ENCODE data around the gene TMEM164.

TMEM164 gene

GRCh38 chrX:110173192-110174175, 170.6 kb downstream of the TMEM164 start:
- DNase-seq, result no peak

DNA sequence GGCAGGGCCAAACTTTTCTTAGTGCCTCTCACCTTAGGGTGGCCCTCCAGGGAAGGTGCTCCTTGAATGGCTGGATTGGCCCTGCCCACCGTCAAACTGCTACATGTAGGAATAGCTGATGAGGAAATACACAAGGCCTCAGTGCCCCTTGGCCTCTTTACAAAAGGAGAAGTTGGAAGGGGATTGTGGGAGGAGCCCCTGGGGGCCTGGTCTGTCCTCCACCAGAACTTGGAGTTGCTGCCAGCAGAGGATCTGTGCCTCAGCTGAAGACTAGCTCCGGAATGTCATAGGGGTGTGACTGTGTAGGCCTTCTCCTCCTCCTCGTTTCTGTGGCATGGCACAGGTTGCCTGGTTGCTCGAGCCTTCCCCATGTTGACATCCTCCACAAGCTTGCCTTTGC, 172.2 kb downstream of the TMEM164 start:
- DNase-seq, result no peak

DNA sequence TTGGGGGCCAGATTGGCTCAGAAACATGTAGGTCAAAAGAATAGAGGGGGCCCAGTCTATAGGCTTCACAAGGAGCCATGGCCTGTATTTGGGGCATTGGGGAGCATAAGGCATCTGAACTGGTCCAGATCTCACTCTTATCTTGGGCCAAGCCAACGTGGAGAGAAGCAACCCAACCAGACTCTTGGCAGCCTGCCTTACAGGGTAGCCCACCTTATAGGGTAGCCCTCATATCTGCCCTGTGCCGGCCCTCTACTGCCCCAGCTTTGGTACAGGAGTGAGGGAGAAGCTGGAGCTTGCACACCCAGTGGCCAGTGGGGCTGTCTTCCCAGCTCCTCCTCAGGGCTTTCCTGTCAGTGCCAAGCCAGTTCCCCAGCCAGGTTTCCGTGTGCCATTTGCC, 172.8 kb downstream of the TMEM164 start:
- no peak for DNase-seq

DNA sequence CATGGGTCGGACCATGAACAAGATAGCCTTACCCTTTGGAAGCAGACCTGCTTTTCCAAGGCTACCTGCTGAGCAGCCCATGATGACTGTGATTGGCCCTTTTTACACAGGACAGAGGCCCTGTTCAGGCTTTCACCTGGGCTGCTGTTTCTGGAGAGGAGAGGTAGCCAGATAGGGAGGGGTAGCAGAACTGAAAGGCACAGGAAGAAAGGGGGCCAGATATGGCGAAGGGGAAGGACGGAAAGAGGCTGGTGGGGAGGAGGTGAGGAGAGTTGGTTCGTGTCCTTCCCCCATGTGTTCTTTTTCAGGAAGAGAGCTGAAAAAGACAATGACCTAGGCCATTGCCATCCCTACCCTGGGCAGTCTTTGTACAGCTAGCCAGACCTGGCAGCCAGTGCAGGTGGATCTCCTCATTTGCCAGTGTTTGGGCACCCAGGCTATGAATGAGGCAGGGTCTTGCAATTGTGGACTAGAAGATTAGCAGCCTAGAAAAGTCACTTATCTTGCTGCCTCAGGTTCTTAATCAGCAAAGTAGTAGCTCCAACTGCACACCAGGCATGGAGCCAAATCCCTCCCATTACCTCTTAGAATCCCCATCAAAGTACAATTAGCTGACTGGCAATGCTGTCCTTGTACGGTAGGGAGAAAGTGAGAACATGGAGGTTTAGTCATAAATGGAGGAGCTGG, 175.4 kb downstream of the TMEM164 start:
- no peak for DNase-seq

DNA sequence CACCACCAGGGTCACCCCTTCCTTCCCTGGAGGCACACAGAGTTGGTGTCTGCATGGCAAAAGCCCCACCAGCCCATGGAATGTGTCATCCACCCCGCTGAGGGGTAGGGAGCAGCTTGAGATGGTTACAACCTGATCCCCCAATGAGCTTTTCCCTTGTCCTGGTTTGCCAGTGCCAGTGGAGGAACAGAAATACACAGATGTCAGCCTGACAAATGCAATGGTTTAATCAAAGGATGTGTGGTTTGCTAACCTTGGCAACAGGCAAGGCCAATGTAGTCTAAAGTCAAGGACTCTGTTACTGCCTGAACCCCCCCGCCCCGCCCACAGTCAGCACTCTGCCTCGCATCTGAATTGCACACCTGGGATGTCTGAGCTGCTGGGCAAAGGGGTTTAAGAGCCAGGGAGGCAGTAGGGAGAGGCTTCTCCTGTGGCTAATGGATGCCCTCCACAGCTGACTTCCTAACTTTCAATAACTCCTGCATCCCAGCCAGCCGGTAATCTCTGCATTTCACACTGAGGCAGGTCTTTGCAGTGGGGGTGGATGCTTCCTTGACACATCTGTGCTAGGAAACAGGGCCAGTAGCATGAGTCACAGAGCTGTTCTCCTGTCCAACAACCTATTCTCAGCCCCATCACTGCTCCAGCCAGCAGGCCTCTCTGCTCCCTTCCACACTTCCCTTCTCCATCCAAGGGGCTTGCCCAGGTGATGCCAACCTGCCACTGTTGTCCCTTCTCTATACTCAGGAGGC, 177.4 kb downstream of the TMEM164 start:
- DNase-seq, result no peak

DNA sequence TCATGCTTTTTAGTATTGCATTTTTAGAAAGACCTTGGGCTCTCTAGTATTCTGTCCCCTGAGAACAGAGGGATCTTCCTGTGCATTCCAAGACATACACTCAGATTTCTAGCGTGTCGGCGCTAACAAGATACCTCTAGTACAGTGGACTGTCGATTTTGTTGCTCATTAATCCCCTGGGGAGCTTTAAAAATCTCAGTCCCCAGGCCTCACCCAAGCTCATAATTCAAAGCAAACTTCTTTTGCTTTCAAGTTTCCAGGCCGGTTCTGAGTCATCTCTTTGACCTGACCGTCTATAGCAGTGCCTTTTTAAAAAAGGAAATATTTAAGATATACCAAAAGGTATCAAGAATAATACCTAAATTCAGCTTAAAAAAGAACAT, 178.0 kb downstream of the TMEM164 start:
- no peak for DNase-seq

DNA sequence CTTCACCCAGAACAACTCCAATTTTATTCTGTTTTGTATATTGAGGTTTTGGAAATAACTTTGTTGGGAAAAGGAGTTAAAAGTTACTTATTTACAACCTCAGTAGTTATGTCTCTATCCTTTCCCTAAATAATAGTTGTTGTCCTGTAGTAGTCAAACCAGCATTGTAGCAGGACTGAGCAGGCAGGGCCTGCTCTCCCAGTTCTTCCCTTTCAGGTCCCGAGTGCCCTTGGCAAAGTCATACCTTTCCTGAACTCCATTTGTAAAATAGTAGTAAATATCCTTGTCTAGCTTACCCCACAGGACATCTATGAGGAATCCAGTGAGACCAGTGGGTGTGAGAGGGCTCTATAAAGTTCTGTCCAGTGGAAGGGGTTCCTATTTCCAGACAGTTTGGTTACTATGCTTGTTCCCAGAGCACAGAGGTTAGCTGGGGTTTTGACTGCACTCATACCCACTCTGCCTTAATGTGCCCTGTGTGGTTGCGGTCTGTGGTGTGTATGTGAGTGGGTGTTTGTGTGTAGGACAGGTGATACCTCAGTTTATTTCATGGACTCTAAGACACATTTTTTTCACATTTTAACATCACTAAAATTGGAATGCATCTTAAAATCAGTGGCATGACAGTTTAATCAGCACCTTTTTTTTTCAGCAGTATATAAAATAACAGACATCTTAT, 178.7 kb downstream of the TMEM164 start:
- DNase-seq, result no peak

DNA sequence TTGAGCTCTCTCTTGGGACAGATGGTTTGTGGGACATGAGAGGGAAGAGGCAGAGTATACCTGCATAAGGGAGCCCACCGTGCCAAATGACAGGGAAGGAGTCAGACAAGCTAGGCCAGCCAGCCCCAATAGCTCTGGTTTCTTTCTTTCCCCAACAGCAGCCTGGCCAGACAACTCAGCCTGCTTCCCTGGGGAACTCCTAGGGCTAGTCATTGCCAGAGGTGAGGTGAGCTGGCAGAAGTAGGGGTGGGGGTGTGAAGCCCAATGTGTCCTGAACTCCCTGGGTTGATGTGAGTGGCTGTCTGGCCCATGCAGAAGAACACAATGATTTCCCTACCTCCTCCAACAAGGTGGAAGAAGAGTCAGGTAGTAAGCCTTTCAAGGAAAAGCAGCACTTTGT, 179.4 kb downstream of the TMEM164 start:
- DNase-seq, result no peak

DNA sequence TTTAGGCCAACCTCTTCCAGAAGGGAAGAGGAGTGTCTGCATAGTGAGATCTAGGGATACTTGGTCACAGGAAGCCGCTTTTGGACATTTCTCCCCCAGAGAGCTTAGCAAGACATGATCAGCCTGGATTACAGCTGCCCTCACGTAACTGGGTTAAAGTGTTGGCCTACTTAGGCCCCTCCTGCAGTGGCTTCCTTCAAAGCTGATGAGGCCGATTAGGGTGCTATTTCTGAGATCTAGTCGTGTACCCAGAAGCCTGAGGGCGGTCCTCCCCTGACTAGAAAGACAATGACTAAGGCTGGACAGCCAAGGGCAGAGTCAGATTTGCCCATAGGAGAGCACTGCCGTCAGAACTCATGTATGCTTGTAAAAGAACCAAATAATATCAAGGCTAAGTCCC, 180.0 kb downstream of the TMEM164 start:
- no peak for DNase-seq

DNA sequence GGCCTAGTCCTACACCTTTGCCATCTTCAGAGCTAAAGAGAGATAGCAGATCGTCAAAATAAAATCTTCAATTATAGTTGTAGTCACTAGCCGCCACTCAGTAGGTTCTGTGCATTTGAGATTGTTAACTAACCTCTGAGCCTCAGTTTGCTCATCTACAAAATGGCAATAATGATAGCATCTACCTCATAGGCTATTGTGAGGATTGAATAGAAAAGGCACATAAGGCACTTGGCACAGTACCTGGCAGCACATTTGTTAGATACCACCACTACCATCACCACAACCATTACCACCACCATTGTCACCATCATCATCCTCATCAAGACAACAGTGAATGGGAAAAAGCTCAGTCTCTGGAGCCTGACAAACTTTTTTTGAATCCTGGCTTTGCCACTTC, 180.4 kb downstream of the TMEM164 start:
- DNase-seq, result no peak

DNA sequence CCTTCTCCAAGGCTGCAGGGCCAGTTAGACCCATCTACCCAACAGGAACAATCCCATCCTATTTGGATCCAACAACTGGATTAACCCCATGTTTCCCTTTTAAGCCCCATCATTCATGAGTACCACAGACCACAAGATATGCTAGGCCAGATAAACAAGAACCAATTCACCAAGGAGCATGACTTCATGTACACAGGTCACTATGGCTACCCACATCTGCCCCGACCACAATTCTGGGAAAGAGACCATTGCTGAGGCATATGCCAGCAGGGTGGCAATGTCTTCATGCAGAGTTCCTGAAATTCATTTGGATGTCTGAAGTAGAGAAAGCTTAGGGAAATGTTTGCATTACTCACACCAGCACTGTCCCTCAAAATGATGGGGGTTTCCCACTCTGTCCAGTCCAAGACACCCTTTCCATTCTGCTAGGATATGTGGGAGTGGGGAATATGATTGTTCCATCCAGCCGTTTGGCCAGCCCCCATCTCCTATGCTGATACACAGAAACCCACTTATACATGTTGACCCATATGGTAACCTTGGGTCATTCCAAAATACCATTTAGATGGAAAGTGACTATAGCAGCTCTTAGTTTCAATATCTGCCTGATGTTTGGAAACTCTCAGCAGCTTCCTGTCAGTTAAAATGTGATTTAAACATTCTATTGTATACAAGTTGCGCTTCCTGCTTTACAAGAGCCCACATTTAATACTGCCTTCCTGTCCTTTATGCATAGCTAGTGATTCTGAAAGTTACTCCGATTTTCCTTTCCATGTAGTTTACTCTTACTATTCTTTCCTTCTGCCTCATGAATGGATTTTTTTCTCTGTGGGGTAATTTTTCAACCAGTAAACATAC, 186.0 kb downstream of the TMEM164 start:
- DNase-seq, result no peak

DNA sequence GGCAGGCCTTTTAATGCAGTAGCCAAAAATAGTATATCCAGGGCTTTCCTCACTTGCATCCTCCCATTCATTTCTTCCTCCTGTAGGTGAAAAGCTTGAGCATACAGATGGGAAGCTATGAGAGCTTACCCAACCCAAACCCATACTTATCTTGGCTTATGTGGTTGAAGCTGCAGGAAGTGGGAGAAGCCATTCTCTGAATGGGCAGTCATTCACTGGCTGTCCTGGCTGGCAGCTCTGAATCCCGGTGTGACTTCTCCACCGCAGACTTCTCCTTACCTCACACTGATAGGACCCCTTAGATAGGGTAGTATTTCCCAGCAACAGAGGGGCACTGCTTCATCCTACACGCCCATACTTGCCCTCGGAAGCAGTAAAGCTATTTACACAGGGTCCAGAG, 189.6 kb downstream of the TMEM164 start:
- no peak for DNase-seq

DNA sequence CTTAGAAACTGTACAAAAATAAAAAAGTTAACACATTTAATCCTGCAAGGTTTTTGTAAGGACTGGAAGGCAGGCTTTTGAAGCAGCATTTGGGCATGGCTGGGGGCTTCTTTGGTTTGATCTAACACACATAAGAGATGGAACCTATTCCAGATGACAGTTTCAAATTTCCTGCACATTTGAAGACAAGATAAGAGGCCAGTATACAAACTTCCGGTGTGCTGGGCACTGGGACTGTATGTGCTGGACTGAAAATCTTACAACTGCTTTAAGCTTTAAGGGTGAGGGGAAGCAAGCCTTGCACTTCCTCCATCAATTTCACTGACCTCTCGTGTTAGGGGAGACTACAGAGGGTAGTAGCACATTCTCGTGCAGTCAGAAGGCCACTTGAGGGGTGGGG, 192.1 kb downstream of the TMEM164 start:
- DNase-seq, result no peak

GRCh38 chrX:110201799-110202198, 198.9 kb downstream of the TMEM164 start:
- no peak for DNase-seq

DNA sequence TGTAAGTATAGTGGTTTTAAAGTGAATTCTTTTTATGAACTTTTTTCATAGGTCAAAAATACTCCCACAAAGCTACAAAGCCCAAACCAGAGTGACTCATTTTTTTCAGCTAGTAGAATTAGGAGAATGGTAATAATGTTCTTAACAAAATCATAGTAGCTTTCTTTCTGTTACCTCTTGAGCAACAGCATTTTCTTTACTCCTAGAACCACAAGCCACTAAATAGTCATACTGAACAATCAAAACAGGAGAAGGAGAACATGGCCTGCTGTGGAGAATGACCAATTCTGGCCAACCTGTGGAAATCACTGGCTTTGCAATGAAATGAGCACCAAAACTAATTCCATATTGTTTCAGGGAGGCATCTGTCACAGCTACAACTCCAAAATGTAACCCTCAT, 202.1 kb downstream of the TMEM164 start:
- no peak for DNase-seq

- DNase-seq, result no peak
Measured at GRCh38 chrX:110208092-110208491, 205.2 kb downstream of the TMEM164 start.

- DNase-seq, result no peak
Measured at GRCh38 chrX:110210417-110211139, 207.7 kb downstream of the TMEM164 start.

GRCh38 chrX:110211340-110211739, 208.4 kb downstream of the TMEM164 start:
- no peak for DNase-seq

- DNase-seq, result no peak
Measured at GRCh38 chrX:110212299-110212698, 209.4 kb downstream of the TMEM164 start.

GRCh38 chrX:110213183-110213582, 210.3 kb downstream of the TMEM164 start:
- no peak for DNase-seq

DNA sequence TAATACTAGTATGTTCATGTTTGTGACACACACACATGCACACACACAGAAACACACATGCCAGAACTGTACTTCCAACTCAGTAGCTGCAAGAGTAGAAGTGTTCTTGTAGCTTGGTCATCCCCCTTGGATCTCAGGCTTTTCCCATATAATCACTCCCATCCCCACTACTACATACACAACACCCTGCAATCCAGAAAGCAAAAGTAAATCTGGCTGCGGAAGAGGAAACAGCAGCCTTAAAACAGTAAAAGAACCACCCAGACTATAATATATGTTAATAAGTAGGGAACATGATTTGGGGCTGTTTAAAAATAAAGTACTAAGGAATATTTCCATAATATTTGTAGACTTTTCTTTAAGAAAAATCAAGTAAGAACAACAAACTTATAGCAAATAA, 211.8 kb downstream of the TMEM164 start:
- DNase-seq, result no peak

Data from CD4-positive, alpha-beta T cell treated with Interleukin-4 for 4 hours (primary cell).